Body of pancreas (tissue), 4 donors: ENCODE data around the gene CCDC81.

Source experiments
- POLR2A ChIP-seq, 3 donors: fragments of 450-650 bp; IDR thresholded peaks; one replicate each; pipeline ENCODE4 v1.6.1; 2016; ENCODE audit warnings: antibody characterized with exemption in 3 of 3, mild to moderate bottlenecking in 2 of 3
- TF ChIP-seq, protein P1 (sequence below), 7 experiments: fragments of 450-650 bp in 4 of 7; fragments of 200-600 bp in 3 of 7; sonication (generic) in 3 of 7; IDR thresholded peaks; one replicate each; pipeline ENCODE4 v1.5.1; 2016 to 2019; ENCODE audit warnings: antibody characterized with exemption in 7 of 7

DNA sequence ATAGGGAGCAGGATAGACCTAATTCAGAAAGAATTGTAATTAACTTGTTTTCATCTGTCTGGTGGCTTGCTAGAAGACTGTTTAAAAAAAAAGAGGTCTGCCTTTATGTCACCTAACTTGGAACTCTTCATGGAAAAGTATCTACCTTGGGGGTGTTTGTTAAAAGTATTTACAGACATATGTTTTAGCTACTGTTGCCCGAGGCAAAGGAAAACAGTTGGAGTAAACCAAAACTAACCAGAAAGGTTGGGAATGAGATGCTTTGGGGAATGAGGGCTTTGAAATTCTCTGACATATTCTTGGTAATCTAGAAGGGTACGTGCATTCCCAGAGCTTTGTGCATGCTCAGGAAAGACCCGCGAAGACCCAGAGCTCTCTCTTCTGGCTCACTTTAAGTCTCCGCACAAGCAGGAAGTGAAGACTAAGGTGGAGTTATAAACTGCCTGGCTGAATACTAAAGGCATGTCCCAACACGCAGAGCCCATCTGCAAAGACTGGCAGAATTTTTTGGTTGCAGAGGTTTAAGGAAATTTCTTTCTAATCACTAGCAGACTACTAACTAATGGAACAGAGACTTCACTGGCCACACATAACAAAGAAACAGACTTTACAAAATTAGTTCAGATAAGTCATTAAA is 39.4 kb upstream of the CCDC81 start:
- TF ChIP-seq, protein P1, sequence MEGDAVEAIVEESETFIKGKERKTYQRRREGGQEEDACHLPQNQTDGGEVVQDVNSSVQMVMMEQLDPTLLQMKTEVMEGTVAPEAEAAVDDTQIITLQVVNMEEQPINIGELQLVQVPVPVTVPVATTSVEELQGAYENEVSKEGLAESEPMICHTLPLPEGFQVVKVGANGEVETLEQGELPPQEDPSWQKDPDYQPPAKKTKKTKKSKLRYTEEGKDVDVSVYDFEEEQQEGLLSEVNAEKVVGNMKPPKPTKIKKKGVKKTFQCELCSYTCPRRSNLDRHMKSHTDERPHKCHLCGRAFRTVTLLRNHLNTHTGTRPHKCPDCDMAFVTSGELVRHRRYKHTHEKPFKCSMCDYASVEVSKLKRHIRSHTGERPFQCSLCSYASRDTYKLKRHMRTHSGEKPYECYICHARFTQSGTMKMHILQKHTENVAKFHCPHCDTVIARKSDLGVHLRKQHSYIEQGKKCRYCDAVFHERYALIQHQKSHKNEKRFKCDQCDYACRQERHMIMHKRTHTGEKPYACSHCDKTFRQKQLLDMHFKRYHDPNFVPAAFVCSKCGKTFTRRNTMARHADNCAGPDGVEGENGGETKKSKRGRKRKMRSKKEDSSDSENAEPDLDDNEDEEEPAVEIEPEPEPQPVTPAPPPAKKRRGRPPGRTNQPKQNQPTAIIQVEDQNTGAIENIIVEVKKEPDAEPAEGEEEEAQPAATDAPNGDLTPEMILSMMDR (IDR thresholded peaks at IDR 0.05) = no peak
- no peak for TF ChIP-seq POLR2A (IDR thresholded peaks at IDR 0.05)
